PC-3 (cell line): ENCODE measurements around the gene CSRP3.

Source experiments
- CTCF ChIP-seq: fragments of 300-600 bp; sonication (generic); conservative IDR thresholded peaks from 2 replicates; pipeline ENCODE4 v1.5.1; 2017; ENCODE audit warnings: antibody characterized with exemption, low read depth, mild to moderate bottlenecking, low read length
- EZH2 ChIP-seq: fragments of 300-600 bp; sonication (generic); IDR thresholded peaks from one replicate; pipeline ENCODE4 v1.6.1; 2017; ENCODE audit warnings: antibody characterized with exemption, mild to moderate bottlenecking, low read length; ENCODE audit not compliant: unreplicated experiment
- EZH2phosphoT487 ChIP-seq: fragments of 300-600 bp; sonication (generic); IDR thresholded peaks from 2 replicates; pipeline ENCODE4 v1.6.1; 2018; ENCODE audit warnings: mild to moderate bottlenecking, antibody characterized with exemption, low read length, borderline replicate concordance

GRCh38 chr11:19225581-19225980, 23.8 kb upstream of the CSRP3 start:
- no peak for TF ChIP-seq CTCF
- no peak for TF ChIP-seq EZH2phosphoT487
- no peak for TF ChIP-seq EZH2
